Fibroblast of pulmonary artery (primary cell): ENCODE measurements around the gene LYPD6.
A peak's percentile ranks its signal among the peaks of the same experiment; 100 is the strongest.

Experiments
- DNase-seq: peaks from one replicate; pipeline ENCODE4 v3.0.0-alpha.2; 2010; ENCODE audit warnings: low read depth
- H3K4me3 ChIP-seq: replicated peaks from 2 replicates; pipeline ENCODE4 v1.5.1; 2011; ENCODE audit warnings: low read depth, mild to moderate bottlenecking, control low read depth, low read length, moderate library complexity
- TF ChIP-seq, protein P1 (sequence below): IDR thresholded peaks from 2 replicates; pipeline ENCODE4 v1.5.1; 2011; ENCODE audit warnings: mild to moderate bottlenecking, control low read depth, low read length, inconsistent platforms; ENCODE audit errors: missing control alignments

The LYPD6 gene

DNA sequence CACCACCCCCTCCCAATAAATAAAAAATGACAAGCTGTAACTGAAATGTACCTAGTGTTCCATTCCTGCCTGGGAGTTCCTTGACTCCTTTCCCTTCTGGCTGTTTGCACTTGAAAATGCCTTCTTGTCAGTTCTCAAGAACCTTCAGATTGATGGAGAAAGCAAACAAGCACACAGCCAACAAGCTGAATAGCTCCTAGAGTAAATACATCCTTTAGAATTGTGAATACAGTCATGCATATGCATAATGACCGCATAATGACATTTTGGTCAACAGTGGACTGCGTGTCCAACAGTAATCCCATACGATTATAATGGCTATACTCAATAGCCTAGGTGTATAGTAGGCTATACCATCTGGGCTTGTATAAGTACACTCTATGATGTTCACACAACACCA lies 97.0 kb downstream of the LYPD6 start:
- TF ChIP-seq, protein P1, sequence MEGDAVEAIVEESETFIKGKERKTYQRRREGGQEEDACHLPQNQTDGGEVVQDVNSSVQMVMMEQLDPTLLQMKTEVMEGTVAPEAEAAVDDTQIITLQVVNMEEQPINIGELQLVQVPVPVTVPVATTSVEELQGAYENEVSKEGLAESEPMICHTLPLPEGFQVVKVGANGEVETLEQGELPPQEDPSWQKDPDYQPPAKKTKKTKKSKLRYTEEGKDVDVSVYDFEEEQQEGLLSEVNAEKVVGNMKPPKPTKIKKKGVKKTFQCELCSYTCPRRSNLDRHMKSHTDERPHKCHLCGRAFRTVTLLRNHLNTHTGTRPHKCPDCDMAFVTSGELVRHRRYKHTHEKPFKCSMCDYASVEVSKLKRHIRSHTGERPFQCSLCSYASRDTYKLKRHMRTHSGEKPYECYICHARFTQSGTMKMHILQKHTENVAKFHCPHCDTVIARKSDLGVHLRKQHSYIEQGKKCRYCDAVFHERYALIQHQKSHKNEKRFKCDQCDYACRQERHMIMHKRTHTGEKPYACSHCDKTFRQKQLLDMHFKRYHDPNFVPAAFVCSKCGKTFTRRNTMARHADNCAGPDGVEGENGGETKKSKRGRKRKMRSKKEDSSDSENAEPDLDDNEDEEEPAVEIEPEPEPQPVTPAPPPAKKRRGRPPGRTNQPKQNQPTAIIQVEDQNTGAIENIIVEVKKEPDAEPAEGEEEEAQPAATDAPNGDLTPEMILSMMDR: no peak
- H3K4me3 ChIP-seq: no peak overlapping the region
- no peak for DNase-seq

DNA sequence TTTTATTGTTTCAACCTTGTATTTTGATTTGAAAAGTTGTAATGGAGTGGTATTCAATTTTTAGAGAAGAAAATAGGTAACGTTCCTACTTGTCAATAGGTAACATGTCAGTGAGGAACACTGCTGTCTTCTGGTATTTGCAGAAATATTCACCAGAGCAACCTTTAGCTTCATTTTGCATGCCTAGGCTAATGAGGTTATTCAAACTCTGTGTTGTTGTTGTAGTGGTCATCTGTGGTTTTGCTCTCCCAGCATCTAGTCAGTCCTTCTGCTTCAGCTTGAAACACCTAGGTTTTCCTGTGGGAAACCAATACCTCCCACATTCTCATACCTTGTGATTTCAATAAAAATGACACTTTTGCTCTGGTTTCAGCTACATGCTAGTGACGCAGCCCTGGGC lies 98.4 kb downstream of the LYPD6 start:
- no peak for DNase-seq
- H3K4me3 ChIP-seq: no peak overlapping the region
- TF ChIP-seq, protein P1: no peak

DNA sequence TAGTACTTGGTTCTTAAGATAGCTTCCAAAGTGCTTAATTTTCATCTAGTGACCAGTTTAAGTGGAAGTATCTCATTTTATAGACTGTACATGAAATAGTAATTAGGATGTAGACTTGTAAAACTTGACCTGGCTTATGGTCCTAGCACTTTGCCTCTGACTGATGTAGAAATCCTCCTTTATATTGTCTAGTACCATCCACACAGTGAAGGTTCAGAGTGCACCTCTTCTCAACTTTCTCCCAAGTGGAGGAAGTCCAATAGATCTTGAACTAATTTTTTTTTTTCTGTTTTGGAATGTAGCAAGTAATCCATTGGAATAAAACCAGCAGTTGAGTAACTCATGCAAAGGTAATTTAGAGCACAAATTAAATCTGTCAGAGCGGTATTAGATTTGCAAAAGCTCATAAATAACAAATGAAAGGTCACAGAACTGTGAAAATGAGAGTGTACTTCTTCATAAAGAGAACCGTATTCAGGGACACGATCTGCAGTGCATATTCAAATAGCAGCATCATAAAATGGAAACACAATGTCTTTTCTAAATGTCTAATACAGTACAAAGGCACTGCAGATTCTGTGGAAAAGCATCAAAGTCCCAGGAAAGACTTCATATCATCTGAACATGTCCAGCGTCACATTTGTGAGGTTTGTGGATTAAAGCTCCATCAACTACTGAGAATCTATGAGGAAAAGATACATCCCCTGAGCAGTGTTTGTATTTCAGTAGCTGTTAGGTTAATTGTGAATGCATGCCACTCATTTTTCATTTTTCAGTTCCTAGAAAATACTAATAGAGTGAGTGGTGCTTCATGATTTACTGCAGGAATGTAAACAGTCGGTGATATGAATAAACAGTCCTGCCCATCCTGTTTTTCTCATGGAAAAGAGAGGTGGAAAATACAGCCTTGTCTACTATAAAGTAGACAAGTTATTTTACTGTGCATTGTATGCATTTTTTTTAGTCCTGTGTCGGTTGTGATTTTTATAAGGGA lies 100.7 kb downstream of the LYPD6 start:
- TF ChIP-seq, protein P1: no peak
- H3K4me3 ChIP-seq: no peak overlapping the region
- DNase-seq: no peak

DNA sequence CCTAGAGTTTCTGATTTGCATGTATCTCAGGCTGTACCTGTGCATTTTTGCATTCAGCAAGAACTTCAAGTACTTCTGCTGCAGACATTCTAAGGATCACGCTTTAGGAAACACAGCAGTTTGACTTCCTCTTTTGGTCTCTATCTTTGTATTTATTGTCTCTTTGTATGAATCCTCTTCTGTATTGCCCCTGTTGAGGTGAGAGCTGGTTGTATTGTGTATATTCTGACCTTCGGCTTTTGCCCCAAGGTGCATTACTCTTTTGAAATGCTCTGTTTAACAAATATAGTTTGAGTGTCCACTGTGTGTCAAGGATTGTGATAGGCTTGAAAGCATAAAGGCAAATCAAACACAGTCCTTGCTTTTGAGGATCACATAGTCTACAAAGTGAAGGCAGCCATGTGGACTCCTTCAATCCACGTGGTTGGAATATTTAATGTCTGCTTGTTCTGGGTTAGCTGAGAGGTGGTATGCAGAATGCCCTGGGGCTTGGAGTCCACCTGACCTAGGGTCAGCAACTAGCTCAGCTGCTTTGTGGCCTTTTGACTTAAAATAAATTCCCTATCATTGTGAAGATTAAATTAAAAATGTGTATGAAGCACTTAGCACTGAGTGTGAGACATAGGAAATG lies 108.1 kb downstream of the LYPD6 start:
- DNase-seq: no peak
- H3K4me3 ChIP-seq: no peak overlapping the region
- TF ChIP-seq, protein P1: no peak

DNA sequence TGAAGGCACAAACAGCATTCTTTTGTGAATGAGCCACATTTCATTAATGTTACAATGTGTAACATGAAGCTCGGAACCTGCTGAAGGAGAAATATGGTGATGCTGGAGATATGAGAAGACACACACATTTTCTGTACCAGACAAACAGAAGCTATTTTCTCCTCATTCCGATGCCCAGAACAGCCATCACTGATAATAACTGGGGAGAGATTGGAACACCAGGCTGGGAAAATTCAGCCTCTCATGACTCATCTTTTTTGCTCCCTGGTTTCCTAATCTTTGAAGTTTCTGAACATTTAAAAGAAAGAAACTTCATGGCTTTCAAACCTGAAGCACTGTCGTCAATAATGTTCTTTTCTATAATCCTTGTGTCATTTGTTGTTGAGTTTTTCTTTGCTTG lies 110.9 kb downstream of the LYPD6 start:
- no peak overlapping the region for H3K4me3 ChIP-seq
- TF ChIP-seq, protein P1: no peak
- DNase-seq: peak; percentile 11

DNA sequence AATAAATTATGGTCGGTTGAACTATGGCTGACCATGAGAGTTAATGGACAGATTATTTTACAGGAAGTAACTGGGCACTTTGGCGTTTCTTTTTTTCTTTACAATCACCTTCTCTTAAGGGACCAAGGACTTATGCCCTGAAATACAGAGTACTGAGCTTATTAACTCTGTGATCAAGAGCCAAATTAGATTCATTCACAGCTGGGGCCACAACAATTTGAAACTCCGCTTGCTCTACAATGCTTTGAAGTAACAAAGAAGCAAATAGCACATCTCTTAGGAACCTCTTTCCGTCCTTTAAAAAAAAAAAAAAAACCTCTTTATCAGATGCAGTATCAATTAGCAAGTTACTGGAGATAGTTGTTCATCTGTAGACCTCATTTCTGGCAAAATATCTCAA lies 112.0 kb downstream of the LYPD6 start:
- no peak for DNase-seq
- H3K4me3 ChIP-seq: no peak overlapping the region
- TF ChIP-seq, protein P1: no peak
